GM19397 (cell line): ENCODE measurements around the gene CAST.

Experiments used
- ATAC-seq: cut with Tn5 transposase; IDR thresholded peaks from one replicate; pipeline ENCODE4 v1.9.1; 2021; ENCODE audit warnings: mild to moderate bottlenecking, moderate library complexity; ENCODE audit not compliant: unreplicated experiment

CAST gene

GRCh38 chr5:96709152-96709821 lies 47.1 kb downstream of the CAST start:
- no peak for ATAC-seq

- ATAC-seq = no peak
Measured at GRCh38 chr5:96712100-96712746, 50.0 kb downstream of the CAST start.

DNA sequence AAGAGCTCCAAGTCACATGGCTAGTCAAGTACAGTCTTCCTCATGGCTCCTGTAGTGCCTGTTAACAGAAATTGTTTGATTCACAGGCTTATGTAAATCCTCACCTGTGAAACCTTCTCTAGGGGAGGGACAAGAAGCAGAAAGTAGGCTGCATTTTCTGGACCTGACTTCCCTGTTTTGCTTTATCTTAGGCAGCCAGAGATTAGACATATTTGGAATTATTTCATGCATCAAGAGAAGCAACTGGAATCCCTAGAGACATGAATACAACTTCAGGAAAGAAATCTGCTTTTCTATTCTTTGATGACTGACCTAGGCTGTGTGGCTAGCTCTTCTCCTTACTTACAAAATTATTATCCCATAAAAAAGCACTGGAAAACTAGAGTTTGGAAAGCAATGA lies 52.3 kb downstream of the CAST start:
- no peak for ATAC-seq

DNA sequence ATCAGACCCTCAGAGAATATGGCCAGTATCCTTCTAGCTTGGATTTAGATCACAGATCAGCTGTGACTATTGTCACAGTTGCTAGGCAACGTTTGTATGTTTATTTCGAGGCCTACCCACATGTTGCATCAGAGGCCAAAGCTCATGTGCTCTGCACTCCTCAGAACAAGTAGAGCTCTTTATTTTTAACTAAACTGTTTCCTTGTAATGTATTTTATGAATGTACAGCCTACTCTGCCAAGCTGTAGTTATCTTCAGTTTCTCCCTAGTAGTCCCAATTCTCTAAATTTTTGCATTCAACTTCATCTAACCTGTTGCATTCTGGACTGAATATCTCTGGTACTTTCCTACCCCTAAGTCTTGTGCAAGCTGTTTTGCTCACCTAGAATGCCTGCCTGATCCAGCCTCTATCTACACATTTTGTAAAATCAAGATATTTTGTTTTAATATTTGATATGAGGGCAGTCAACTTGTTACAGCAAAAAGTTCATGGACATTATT lies 52.8 kb downstream of the CAST start:
- no peak for ATAC-seq

GRCh38 chr5:96716007-96716406 lies 53.8 kb downstream of the CAST start:
- no peak for ATAC-seq

DNA sequence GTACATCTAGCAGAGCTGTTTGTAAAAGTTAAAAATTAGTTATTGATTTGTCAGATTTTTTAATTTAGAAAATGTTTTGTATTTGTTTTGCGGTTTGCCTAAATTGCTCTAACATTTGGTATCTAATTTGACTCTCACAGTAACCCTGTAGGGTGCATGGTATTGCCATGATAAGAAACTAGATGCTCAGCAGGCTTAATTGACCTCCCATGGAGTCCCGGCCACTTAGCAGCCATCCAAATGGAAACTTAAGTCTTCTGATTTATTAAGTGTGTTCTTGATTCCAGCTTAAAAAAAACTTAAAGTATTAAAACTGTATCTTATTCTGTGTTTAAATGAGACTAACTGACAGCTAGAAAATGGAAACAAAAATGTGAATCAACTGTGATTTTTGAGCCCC lies 54.5 kb downstream of the CAST start:
- ATAC-seq = no peak

- no peak for ATAC-seq
Measured at GRCh38 chr5:96717874-96718273, 55.7 kb downstream of the CAST start.

- no peak for ATAC-seq
Measured at GRCh38 chr5:96718635-96719077, 56.5 kb downstream of the CAST start.

DNA sequence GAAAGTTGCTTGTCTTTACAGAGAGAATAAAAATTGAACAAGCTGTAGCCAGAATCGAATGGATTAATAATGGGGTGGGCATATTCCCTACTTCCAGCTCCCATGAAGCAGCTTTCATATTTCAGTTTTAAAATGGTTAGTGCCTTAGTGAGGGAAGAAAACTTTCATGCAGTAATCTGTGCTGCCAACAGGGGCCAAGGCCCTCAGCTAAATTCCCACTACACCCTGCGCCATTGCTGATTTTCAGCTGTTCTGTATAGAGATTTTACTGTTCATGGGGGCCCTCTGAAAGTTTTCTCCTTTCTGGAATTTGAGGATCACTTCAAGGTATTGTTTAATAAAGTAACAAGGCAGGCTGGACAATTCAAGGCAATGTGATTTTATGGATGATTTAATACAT lies 58.2 kb downstream of the CAST start:
- ATAC-seq = no peak

DNA sequence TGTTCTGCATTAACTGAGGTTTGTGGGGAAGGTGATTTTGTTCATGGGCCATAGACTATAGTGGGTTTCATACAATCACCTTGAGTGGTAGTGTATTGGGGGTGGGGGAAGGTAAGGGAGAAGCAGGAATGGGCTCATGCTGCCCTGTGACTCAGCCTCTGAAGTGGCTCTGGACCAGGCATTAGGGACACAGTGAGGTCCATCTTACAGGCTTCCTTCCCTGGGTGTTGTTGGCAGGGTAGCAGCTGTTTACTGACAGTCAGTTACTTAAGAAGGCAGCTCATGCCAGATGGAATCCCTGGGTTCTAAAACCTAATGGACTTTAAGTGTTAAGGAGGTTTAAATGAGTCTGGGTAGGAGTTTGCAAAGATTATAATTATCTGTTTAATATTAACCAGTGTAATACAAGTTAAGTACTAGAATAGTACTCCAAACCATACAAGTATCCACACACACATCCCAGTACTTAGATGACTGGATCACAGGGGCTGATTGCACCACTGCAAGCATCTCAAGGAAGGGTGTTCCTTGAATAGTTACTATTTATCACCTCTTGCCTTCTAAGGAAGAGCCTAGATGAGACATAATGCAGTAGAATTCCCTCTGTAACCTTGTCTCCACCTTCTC lies 59.3 kb downstream of the CAST start:
- no peak for ATAC-seq

- ATAC-seq = no peak
Measured at GRCh38 chr5:96725257-96725656, 63.1 kb downstream of the CAST start.

- ATAC-seq = no peak
Measured at GRCh38 chr5:96726802-96727201, 64.6 kb downstream of the CAST start.

DNA sequence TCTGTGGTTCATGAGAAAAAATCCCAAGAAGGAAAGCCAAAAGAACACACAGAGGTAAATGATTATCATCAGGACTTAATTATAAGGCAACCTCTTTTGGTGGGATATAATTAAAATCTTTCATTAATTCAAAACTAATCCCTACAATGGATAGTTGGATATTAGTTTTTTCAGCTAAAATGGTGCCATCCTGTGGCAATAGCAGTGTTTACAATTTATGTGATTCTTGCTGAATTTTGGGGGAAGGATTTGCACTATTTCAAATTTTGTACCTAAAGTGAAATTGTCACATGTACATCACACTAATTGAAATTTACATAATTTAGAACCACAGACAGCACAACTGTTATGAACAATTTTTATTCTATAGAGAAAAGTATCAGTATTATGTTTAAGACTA lies 67.0 kb downstream of the CAST start:
- no peak for ATAC-seq

- no peak for ATAC-seq
Measured at GRCh38 chr5:96730586-96730985, 68.4 kb downstream of the CAST start.

DNA sequence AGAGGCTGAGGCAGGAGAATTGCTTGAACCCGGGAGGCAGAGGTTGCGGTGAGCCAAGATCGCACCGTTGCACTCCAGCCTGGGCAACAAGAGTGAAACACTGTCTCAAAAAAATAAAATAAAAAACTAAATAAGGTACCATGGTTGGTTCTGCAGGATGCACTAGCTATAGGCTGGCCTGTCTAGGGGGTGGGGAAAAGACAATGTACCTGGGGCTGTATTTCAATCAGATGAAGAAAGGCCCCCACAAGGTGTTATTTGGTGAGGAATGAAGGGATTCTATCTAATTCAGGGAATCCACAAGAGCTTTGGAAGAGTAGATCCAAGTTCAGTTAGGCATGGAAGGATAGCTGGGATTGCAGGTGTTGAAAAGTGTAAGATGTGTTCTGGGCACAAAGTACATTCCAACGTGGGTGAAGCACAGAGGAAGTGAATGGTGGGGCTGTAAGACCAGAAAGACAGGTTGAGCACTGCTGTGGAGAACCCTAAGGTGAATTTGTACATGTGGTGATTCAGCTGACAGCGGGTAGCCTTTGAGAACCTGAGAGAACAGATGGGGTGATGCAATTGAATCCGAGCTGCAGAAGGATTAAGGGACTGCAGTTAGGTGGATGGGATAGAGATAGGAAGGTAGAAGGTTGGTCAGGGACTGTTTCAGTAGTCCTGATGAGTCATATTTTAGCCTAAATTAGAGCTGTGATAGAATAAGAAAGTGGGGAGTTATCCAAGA lies 71.8 kb downstream of the CAST start:
- no peak for ATAC-seq

DNA sequence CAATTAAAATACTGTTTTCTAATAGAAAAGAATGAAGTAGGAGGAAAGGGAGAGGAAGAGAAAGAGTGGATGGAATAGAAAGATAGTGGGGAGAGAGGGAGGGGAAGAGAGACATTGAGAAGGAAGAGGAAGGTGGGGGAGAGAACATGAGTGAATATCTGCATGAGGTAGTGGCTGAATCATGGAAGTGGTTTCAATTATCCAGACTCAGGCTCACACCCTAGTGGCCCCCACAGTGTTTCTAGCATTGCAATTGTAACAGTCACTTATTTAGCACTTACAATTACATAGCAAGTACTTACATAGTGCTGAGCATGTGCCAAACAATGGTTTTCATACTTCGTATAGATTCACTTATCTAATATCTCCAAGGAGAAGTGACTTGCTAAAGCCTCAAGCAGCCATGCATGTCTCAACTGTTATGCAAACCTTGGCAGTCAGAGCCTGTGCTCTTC lies 72.7 kb downstream of the CAST start:
- ATAC-seq = no peak

DNA sequence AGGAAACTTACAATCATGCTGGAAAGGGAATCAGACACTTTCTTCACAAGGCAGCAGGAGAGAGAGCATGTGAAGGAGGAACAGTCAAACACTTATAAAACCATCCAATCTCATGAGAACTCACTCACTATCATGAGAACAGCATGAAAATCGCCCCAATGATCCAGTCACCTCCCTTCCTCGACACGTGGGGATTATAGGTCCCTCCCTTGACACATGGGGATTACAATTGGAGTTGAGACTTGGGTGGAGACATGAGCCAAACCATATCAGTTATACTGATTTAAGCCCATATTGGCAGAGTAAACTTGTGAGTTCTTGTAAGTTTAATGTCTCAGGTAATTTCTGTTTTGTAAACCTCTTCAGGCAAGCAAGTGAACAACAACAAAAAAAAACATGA lies 74.8 kb downstream of the CAST start:
- ATAC-seq = no peak

GRCh38 chr5:96741106-96741505 lies 78.9 kb downstream of the CAST start:
- ATAC-seq = no peak

GRCh38 chr5:96741891-96742309 lies 79.7 kb downstream of the CAST start:
- no peak for ATAC-seq

GRCh38 chr5:96742538-96742937 lies 80.4 kb downstream of the CAST start:
- ATAC-seq = no peak

- no peak for ATAC-seq
Measured at GRCh38 chr5:96743065-96743768, 81.0 kb downstream of the CAST start.
